NCI-H345 (cell line): ENCODE results near the gene OSBPL2.
A peak's percentile ranks its signal among the peaks of the same experiment; 100 is the strongest.

Source experiments
- DNase-seq: peaks from one replicate; lab custom pipeline; 2025; lab: John Stamatoyannopoulos, UW

Gene OSBPL2

DNA sequence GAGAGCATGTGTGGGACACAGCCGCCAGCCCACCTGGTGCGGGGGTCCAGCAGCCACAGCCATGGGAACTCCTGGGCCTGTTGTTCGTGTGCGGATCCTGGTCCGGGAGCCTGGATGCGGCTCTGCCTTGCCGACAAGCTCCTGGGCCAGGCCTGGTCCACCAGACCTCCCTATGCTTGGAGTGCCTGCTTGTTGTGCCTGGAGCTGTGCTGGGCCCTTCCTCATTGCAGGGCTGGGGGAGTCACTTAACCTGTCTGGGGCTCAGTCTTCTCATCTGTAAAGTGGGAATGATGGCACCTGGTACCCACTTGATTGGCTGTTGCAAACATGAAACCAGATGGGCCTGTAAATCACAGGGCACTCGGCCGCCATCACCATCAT lies 2.6 kb upstream of the OSBPL2 start:
- DNase-seq = no peak

DNA sequence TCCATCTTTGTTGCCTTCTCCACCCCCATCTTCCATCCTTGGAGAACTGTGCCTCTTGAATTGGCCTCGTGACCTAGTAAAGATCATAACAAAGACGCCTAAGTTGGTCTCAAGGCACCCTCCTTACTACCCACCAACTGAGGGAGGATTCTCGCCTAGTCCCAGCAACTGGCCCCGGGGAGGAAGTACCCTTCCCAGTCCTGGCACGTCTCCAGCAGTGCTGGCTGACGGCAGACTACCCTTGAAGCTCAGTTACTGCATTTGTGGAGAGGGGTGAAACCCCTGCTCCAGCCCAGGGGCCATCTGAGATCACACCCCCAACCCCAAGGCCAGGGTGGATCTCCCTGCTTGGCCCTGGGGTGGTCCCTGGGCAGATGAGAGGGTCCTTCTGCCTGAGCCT lies 2.1 kb upstream of the OSBPL2 start:
- DNase-seq = no peak

DNA sequence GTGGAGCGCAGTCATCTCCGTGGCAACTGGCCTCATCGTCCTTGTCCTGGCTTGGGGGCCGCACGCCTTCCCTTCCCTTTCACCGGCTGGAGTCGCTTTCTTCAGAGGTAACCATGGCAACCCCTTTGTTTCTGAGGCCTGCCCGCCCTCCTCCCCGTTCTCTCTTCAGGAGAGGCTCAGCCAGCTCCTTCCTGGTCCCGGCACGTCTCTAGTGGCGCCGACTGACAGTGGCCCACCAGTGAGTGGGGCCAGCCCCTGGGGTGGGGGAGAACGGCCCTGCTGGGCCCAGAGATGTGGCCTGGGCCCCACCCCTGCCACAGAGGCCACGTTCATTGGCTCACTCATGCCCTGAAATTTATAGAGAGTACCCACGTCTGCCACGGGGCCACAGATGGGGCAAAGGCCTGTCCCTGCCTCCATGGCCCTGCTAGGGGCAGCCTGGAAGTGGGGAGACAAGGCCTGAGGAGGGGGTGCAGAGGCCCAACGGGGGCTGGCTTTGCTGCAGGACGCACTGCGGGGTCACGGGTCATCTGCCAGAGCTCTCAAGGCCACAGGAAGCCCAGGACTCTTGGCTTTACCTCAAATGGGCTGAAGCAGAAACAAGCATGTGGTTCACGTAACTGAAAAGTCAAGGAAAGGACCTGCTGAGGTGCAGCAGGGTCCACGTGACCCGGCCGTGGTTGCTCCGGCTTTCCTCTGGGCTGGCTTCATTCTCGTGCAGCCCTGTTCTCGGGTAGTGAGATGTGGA lies 1.4 kb upstream of the OSBPL2 start:
- no peak for DNase-seq

DNA sequence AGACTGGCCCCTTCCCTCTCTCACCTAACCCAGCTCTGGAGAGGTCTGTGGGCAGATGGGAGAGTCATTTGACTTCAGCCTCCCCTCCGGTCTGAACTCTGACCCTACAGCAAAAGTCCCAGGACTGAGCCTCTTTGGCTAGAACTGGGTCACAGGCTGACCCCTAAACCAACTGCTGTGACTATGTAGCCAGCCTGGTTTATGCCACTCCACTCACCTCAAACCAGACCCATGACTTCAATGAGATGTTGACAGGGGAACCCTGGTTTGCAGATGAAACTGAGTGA lies 864 bp upstream of the OSBPL2 start:
- DNase-seq = no peak

DNA sequence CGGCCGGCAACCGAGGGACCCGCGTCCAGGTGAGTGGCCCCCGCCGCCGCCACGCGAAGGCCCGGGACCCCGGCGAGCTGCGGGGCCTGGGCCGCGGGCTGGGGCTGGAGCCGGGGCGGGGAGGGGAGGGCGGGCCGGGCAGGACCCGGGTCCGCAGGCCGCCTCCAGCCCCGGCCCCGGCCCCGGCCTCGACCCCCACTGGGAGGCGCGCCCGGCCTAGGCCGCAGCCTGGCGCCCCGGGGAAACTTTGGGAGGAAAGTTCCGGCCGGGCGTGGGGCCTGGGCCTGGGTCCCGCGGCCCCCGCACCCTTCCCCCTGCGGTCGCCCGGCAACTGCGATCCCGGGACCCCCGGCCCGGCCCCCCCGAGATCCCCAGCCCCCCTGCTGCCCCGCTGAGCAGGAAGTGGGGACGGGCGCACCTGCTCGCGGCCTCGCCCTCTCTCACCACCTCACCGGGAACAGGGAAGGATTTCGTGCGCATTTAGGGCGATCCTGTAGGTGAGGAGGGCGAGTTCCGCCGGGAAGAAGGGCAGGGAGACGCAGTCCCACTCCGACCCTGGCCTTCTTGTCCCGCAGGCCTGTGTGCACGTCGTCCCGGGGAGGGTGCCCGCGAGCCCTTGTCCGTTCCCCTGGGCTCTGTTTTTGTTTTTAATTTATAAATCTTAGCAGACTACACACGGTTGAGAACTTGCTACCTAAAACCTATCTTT lies 402 bp downstream of the OSBPL2 start:
- DNase-seq = peak; percentile 63

DNA sequence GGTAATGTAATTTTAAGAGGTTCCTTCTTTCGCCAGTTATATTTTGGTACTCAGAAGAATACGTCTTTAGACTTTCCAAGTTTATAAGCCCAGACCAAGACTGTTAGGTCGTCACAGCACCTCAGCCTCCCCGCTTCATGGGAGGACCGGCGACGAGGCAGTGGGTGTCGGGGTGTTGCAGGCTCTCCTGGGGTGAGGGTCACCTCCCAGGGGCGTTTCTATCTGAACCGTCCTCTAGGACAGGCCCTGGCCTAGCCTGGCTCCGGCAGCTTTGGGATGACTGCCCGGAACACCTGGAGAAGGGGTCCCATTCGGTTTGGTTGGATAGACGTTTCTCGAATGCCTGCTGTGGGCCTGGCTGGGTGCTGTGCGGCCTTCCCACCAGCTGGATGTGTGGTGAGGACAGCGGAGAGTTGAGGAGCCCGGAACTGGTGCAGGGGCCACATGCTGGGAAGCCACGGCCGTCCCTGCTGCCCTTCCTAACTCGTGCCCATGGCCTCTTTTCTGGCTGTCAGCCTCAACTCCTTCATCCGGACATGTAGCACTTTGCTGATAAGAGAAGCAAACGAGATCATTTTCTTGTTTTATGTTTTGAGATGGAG lies 1.1 kb downstream of the OSBPL2 start:
- DNase-seq = peak; percentile 27

DNA sequence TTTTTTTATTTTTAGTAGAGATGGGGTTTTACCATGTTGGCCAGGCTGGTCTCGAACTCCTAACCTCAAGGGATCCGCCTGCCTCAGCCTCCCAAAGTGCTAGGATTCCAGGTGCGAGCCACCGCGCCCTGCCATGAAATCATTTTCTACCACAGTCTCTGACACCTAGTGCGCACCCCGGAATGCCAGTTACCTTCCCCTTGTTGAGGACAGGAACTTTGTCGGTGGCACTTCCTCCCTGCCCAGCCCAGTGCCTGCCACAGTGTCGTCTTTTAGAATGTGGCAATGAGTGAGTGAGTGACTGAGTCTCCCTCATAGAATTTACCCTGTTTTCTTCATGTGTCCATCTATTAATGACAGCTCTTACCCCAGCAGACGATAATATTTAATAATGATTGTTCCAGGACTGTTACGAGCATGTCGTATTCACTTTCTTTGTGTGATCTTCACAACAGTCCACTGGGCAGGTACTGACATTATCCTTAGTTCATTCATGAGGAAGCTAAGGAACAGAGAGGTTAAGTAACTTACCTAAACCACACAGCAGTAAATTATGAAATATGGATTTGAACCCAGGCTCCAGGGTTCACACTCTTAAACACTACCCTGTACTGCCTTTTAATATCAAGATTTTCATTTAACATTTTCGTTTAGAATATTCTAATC lies 1.8 kb downstream of the OSBPL2 start:
- no peak for DNase-seq

DNA sequence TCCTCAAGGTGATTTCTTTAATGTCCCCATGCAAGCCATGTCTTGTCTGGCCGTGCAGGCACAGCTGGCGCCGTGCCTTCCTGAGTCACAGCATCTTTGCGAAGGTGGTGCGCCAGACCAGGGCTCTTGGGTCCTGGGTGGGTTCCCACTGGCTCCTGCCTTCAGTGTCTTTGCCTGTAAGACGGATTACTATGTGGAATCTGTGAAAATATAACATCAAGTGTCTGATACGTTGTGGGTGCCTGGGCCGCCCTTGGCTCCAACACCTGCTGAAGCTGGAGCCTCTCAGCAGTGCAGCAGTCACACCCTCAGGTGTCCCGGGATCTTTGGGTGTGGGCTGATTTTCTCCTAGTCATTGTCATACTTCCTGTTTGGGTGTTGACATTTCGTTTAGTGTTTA lies 3.2 kb downstream of the OSBPL2 start:
- peak; percentile 49 for DNase-seq

DNA sequence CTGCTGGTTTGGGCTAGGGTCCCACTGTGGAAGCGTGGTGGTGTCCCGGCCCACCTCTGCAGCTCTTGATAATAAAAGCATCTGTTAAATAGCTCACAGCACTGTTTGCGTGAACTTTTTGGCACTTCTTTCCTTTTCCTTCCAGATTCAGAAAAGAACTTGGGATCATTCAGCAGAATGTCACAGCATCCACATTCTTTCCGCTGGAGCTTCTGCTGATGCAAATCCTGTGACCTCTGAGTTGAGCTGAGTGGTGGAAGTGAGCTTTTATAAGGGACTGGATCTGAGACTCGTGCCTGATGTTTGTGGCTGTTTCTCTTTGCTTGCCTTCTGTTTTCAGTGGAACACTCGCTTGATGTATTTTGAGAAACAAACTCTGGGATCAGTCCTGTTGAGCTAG lies 3.9 kb downstream of the OSBPL2 start:
- no peak for DNase-seq

DNA sequence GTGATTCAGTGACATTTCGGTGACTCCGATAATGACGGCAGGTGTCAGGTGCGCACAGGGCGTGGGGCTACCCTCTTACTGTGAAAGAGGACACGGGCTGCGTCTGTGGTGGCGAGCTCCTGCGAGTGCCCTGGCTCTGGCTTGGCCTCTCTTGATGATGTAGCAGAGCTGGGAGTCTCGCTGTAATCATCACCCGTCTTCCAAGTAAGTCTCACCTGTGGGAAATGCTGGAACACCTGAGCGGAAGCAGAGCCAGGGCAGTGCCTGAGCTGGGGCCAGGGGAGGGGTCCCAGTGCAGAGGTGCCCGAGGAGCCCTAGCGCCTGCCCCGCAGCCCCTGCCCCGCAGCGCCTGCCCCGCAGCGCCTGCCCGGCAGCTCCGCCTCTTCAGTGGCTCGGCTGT lies 4.8 kb downstream of the OSBPL2 start:
- no peak for DNase-seq

DNA sequence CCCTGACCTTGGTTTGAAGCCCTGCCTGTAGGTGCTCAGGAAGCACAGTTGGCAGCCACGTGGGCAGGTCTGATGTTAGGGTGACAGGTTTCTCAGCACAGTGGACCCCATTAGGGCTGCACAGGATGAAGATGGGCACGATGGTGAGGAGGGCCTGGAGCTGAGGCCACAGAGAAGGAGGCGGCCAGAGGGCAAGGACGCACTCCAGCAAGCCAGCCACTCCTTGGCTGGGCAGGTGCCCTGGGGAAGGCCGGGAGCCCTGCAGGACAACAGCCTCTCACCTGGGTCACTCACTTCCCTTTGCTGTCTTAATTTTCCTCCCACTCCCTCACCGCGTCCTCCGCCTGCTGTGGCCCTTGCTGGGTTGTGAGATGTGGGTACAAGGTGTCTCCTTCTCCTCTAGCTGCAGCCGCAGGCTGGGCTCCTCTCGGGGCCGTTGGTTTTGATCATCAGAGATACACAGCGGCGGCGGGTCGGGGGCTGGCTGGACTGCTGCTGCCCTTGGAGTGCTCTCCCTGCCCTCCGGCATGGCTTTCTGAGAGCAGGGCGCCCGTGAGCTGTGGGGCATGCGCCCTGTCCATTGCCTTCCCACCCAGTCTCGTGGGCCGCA lies 5.7 kb downstream of the OSBPL2 start:
- no peak for DNase-seq

DNA sequence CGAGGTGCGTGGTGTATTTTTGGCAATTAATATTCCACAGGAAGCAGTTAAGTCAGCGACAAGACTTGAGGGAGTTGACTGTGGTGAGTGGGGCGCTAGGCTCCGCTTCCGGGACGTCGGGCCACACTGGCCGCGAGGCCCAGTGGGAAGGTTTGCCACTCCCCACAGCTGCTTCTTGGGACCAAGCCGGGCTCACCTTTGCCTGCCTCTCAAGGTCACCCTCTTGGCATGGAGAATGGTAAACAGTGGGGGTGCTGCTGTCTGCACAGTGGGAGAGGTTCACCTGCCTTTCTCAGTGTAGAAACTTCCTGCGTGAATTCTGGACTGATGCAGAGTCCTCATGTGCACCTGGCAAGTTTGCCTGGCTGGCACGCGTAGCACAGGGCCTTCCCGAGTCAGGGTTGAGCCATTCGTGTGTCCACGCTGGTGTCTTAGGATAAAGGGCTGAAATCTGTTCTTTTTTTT lies 6.4 kb downstream of the OSBPL2 start:
- DNase-seq = peak; percentile 85

DNA sequence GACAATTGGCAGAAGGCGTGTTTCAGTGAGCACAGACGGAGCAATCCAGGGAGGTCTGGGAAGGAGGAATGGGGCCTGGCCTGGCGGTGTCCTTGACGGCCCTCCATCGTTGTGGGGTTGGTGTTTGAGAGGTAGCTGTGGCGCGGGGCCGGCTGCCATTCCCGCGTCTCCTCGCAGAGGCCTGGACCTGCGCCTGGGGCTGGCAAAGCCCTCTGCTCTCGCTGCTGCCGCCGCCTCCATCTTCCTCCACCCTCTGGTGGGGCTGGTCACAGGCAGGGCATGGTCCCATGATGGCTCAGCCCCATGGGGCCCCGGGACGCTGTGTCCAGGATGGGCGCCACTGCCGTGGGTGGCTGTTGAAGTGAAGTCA lies 7.6 kb downstream of the OSBPL2 start:
- no peak for DNase-seq

DNA sequence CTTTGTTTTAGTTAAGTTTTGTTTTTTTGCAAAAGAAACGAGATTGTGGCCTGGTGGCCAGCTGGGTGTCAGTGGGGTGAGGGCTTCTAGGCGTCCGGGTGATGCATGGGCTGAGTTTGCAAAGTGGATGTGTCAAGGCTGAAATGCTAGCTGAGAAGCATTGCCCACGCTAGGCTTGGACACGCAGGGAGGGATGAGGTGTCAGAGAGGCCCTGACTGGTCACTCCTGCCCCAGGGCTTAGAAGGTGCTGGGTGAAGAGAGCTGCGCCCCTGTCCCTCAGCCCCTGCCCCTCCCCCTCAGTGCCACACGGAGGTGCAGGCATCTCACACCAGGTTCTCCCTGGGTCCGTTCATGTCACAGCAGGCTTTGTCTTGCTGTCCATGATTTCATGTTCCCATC lies 8.1 kb downstream of the OSBPL2 start:
- no peak for DNase-seq

DNA sequence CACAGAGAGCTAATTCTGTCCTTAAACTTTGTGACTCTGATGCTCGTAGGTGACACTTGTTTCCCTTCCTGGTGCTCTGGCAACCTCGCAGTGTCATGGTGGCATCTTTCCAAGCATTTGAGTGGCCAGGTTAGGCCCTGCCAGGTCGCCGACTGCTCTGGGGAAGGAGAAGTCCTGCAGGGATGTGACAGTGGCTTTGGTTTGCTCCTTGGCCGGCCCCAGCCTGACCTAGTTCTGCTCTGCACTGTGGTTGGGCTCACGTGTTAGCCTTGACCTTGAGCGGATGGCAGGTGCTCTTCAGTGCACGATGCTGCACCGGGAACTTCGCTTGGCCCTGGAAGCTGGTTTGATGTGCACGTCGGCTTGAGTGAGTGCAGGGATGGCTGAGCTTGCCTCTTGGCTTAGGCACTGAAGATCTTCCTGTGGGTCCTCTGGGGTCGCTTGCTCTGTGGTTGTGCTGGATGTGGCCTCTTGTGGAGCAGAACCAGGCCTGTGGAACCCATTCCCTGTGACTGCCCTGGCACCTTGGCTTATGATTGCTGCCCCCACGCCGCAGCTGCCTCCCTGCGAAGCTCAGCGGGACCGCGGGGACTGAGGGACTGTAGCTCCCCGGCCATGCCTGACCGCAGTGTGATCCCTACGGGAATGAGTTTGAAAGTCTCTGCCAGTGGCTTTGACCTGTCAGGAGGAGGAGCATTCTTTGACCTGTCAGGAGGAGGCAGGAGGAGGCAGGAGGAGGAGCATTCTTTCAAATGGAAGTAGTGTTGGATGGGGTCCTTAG lies 8.7 kb downstream of the OSBPL2 start:
- no peak for DNase-seq

DNA sequence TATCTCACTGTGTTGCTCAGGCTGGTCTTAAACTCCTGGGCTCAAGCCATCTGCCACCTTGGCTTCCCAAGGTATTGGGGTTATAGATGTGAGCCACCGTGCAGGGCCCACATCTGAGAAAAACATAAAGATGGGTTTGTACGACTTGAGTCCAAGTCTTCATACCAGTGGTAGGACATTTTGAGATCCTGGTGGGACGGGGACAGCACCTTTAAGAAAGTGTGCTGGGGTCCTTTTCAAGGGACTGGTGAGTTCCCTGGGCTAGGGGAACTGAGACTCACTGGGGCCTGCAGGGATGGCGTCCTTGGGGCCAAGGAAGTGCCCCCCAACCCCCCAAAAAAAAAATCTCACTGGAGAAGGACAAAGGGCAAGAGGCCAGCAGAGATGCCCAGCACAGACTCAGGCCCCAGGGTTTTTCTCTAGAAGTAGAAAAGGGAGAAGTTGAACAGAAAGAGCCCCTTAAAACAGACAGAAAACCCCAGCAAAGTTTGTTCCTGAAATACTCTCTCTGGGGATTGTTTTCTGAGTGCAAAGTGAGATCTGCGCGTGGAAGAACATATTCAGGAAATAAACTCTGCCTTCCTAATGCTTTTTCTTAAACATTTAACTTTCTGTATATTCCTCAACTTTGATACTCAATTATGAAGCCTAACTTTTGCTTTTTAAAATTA lies 10.7 kb downstream of the OSBPL2 start:
- DNase-seq = no peak

DNA sequence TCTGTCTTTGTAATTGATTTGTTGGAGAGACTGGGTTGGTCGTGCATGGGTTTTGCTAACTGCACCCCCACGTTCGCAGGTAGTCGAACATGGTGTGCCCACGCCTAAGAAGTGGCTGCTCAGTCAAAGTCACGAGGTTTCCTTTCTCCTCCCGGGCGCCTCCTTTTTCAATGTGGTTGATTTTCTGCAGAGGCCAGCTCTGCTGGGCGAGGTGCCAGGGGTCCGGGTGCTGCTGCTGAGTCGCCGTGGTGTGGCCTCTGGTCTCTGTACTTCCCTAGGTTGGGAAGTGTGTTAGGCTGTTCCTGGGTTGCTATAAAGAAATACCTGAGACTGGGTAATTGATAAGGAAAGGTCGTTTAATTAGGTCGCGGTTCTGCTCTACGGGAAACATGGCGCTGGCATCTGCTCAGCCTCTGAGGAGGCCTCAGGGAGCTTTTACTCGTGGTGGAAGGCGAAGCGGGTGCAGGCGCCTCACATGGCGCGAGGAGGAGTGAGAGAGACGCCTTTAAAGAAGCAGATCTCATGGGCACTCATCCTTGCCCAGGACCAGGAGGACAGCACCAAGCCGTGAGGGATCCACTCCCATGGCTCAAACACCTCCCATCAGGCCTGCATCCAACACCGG lies 14.1 kb downstream of the OSBPL2 start:
- no peak for DNase-seq

DNA sequence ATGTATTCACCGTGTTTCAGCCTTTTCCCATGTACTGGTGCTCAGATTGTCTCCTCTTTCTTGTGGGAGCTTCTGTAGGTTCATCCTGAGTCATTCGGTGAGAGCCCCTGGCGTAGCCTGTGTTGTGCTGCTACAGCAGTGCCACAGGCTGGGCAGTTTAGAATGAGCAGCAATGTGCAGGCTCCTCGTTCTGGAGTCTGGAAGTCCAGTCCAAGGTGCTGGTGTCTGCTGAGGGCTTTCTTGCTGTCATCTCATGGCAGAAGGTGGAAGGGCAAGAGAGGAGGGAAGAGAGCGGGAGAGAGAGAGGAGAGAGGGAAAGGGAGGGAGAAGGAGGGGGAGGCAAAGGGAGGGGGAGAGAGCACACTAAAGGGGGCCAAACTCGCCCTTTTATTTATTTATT lies 15.1 kb downstream of the OSBPL2 start:
- no peak for DNase-seq

DNA sequence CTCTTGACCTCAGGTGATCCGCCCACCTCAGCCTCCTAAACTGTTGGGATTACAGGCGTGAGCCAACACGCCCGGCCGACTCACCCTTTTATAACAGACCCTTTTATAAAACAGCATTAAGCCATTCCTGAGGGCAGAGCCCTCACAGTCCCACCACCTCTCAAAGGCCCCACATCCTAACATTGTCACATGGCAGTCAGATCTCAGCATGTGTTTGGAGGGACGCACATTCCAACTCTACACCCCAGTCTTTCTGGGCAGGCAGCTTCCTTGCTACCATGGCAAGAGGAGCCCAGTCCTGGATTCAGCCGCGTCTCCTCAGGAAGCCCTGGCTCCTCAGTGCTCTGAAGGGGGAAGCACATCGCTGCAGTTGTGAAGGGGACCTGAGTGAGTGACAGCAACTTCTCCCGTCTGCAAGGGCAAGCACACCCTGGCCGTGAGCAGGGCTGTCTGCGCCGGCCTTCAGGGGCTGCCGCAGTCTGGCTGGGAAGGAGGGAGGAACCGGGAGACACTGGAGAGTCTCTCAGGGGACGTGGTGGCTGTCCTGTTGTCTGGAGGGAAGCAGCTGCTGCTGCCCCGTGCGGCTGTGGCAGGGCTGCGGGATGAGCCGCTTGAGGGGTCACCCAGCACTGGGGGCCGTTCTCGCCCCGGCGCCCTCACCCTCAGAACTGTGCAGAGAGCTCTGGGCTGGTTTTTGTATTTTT lies 15.9 kb downstream of the OSBPL2 start:
- DNase-seq = no peak

DNA sequence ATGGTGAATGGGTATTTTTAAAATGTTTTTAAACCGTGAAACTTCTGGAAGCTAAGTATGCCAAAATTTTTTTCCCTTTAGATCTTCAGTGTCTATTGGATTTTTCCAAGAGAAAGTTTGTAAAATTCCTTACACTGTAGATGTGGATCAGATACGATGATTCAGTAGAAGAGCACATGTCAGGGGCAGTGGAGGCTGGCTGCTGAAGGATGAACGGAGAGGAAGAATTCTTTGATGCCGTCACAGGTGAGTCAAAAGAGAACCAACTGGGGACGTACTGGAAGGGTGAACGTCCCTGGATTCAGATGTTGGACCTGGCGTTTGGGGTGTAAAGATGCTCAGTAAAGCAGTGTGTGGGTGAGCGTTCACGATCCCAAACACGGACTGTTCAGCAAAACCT lies 17.7 kb downstream of the OSBPL2 start:
- DNase-seq = no peak
